GM12872 (cell line): Measurements from ENCODE around the gene MTPN.
A peak's percentile ranks its signal among the peaks of the same experiment; 100 is the strongest.

ENCODE experiments used
- CTCF ChIP-seq: IDR thresholded peaks from 3 replicates; pipeline ENCODE4 v1.5.1; 2011; ENCODE audit warnings: low read depth, mild to moderate bottlenecking, low read length, moderate library complexity; ENCODE audit not compliant: insufficient read depth

MTPN gene

DNA sequence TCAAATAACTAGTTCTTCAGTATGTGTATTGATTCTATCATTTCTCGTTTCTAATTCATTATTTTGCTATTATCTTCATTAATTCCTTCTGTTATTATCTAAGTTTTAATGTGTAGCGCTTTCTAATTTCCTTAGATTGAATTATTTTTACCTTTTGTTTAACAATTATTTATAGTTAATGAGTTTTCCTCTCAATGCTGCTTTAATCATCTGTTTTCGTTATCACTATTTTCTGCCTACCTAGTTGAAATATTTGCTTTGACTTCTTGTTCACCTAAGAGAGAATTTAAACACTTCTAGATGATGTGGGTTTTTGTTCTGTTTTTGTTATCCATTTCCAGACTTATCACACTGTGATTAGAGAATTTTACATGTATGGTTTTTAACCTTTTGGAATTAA, 37.5 kb upstream of the MTPN start:
- TF ChIP-seq CTCF = no peak

DNA sequence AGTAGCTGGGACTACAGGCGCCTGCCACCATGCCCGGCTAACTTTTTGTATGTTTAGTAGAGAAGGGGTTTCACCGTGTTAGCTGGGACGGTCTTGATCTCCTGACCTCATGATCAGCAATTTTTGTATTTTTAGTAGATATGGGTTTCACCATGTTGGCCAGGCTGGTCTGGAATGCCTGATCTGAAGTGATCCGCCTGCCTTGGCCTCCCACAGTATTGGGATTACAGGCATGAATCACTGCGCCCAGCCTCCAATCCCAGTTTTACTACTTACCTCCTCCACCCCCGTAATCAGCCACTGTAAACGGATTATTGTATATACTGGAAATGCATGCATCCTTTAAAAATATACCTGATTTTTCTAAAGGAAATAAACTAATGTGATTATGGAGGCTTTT, 35.1 kb upstream of the MTPN start:
- no peak for TF ChIP-seq CTCF

DNA sequence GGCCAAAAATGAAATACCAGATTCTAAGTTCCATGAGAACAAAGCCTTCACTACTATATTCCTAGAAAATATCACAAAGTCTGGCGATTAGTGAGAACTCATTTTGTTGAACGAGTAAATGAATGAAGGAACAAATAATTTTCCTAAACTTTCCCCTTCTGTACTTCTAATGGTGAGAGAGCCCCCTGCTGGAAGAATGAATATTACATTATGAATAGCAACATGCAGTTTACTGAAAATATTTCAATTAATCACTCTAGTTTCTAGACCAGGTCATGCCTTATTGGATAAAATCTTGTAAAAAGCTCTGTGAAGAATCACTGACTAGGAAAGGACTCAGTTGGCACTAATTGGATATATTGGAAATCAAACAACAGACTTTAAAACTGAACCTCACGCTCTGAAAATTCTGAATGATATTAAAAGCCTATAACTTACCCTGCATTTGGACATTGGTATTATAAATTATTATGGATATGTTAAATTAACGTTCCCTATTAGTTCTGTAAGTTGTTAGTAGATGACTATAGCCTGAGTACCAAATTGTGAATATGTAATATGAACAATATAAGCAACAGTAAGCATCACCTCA, 32.4 kb upstream of the MTPN start:
- peak; percentile 49; the same call in 2 of the 3 replicates for TF ChIP-seq CTCF

- no peak for TF ChIP-seq CTCF
These were observed 29.0 kb upstream of the MTPN start for GRCh38 chr7:136006208-136006607.

GRCh38 chr7:136004083-136004482, 26.9 kb upstream of the MTPN start:
- TF ChIP-seq CTCF = no peak

GRCh38 chr7:136002802-136003201, 25.6 kb upstream of the MTPN start:
- no peak for TF ChIP-seq CTCF

DNA sequence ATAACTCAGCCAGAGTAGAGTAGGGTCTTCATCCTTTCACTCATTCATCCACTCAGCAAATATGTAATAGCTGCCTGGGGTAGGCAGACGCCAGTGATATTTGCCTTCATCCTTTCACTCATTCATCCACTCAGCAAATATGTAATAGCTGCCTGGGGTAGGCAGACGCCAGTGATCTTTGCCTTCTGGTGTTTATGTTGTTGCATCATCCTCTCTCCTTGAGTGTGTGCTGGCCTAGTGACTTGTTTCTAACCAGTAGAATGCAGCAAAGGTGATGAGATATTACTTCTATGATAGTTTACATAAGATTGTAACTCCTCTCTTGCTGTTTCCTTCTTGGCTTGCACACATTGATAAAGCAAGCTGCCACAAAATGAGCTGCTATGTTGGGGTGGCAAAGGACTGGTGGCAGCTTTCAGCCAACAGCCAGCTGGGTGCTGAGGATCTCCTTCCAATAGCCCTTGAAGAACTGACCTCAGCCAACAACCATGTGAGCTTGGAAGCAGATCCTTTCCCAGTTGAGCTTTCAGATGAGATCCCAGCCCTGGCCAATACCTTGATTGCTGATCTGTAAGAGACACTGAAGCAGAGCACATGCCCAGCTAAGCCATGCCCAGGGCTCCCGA, 23.2 kb upstream of the MTPN start:
- TF ChIP-seq CTCF = no peak
